Stomach smooth muscle (tissue), 2 donors: ENCODE results near the gene SRCIN1.
A peak's percentile ranks its signal among the peaks of the same experiment; 100 is the strongest.

Experiments
- H3K27ac ChIP-seq: one replicate; pipeline ENCODE4 v1.7.0; 2013; ENCODE audit warnings: mild to moderate bottlenecking, low read length, inconsistent platforms
- H3K27me3 ChIP-seq, 2 donors: one replicate each; pipeline ENCODE4 v1.7.0; 2013; ENCODE audit warnings: low read length in 2 of 2; ENCODE audit not compliant: insufficient read depth in 2 of 2, control insufficient read depth in 1 of 2
- H3K36me3 ChIP-seq, 2 donors: one replicate each; pipeline ENCODE4 v1.7.0; 2013; ENCODE audit warnings: low read length in 2 of 2; ENCODE audit not compliant: control insufficient read depth in 2 of 2, insufficient read depth in 2 of 2
- H3K4me1 ChIP-seq: one replicate; pipeline ENCODE4 v1.7.0; 2013; ENCODE audit warnings: low read length; ENCODE audit not compliant: control insufficient read depth, insufficient read depth
- H3K4me3 ChIP-seq, 2 donors: one replicate each; pipeline ENCODE4 v1.7.0; 2013; ENCODE audit warnings: low read length in 2 of 2
- H3K9ac ChIP-seq, 2 donors: one replicate each; pipeline ENCODE4 v1.7.0; 2013; ENCODE audit warnings: low read length in 2 of 2, mild to moderate bottlenecking in 1 of 2
- H3K9me3 ChIP-seq, 2 donors: one replicate each; pipeline ENCODE4 v1.7.0; 2013; ENCODE audit warnings: low read length in 2 of 2; ENCODE audit not compliant: control insufficient read depth in 2 of 2
- donor health status: healthy.
- donor health status: Pancreatic carcinoma.

SRCIN1 gene

DNA sequence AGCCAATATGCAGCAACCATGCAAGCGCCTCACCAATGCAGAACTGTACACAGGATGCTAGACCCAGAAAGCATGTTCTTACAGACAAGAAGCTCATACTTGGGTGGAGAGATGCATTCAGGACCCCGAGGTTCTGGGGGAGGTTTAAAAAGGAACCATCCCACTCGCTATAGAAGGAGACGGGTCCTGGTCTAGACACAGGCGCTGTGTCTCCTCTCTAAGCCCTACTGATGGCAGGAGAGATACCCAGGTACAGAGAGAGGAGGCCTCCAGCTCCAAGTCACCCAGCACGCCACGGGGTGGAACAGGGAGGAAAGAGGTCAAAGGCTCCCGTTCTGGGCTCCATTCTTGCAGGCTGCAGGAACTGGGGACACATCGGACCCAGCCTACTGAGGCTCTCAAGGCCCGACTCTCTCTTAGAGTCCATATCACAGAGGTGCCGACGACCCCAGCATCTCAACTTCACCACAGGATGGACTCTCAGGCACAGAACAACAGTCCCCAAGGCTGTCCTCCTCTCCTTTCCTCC, 28.0 kb downstream of the SRCIN1 start:
- Histone ChIP-seq H3K27ac (no peak overlapping the region), H3K9ac (no peak overlapping the region), H3K9me3 (no peaks in the 10 kb centered on the region), H3K4me1 (peaks cover 15% of the 10 kb centered on the region), H3K4me3 (no peak overlapping the region), H3K27me3 (peaks cover 64 to 68% of the 10 kb centered on the region in 2 donors), H3K36me3 (no peaks in the 10 kb centered on the region)

DNA sequence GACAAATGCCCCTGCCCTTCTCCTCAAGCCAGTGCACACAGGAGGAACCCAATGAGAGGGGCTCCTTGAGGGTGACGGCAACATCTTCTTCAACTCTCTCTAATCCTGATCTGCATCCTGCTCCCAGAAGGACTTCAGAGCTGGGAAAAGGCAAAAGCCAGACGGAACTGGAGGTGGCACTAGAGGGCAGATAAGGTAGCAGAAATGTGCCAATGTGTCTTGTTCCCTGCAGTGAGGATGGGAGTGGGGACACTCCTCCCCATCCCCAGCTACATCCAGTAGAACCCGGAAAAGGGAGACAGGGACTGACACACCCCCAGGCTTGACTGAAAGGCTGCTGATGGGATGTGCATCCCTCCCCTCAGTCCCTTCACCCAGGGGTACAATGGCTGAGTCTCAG, 28.5 kb downstream of the SRCIN1 start:
- Histone ChIP-seq H3K4me1 (peaks cover 15% of the 10 kb centered on the region), H3K9ac (no peak overlapping the region), H3K27me3 (peaks cover 64 to 68% of the 10 kb centered on the region in 2 donors), H3K36me3 (no peaks in the 10 kb centered on the region), H3K4me3 (no peak overlapping the region), H3K27ac (no peak overlapping the region), H3K9me3 (no peaks in the 10 kb centered on the region)

DNA sequence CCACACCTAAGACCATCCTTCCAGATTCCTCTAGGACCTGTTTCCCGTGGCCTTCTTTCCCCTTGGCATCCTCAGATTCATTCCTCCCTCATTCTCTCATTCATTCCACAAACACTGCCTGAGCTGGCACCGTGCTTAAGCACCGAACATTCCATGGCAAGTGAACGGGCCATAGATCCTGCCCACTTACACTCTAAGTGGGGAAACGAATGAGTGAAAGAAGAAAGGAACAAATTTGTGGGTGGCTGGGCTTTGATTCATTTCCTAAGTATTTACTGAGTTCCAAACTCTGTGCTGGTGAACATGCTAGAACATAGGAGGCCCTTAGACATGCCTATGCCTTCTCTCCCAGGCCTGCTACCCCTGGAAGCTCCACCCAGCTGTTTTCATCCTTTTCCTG, 30.0 kb downstream of the SRCIN1 start:
- Histone ChIP-seq H3K36me3 (no peaks in the 10 kb centered on the region), H3K9me3 (no peaks in the 10 kb centered on the region), H3K27me3 (peaks cover 70 to 71% of the 10 kb centered on the region in 2 donors), H3K4me3 (no peak overlapping the region), H3K27ac (no peak overlapping the region), H3K9ac (no peak overlapping the region), H3K4me1 (peaks cover 15% of the 10 kb centered on the region)

DNA sequence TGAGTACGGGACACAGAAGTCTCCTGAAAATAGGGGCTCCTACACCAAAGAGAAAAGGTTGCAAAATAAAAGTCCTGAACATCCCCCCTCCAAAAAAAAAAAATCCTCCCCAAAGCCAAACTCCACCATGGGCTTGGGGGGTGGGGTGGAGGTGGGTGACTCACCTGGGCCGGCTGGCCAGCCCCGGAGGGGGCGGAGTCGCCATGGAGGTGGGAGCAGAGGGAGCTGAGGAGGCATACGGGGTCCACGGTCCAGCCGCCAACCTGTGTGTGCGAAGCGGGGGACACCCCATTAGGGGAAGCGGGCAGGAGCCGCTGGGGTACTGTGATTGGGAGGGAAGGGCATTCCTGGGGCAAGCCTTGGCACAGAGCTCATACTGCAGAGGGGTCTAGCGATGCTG, 31.0 kb downstream of the SRCIN1 start:
- Histone ChIP-seq H3K4me1 (peaks cover 15% of the 10 kb centered on the region), H3K27me3 (peaks cover 64 to 68% of the 10 kb centered on the region in 2 donors), H3K4me3 (no peak overlapping the region), H3K36me3 (no peaks in the 10 kb centered on the region), H3K9me3 (no peaks in the 10 kb centered on the region), H3K27ac (no peak overlapping the region), H3K9ac (no peak overlapping the region)

DNA sequence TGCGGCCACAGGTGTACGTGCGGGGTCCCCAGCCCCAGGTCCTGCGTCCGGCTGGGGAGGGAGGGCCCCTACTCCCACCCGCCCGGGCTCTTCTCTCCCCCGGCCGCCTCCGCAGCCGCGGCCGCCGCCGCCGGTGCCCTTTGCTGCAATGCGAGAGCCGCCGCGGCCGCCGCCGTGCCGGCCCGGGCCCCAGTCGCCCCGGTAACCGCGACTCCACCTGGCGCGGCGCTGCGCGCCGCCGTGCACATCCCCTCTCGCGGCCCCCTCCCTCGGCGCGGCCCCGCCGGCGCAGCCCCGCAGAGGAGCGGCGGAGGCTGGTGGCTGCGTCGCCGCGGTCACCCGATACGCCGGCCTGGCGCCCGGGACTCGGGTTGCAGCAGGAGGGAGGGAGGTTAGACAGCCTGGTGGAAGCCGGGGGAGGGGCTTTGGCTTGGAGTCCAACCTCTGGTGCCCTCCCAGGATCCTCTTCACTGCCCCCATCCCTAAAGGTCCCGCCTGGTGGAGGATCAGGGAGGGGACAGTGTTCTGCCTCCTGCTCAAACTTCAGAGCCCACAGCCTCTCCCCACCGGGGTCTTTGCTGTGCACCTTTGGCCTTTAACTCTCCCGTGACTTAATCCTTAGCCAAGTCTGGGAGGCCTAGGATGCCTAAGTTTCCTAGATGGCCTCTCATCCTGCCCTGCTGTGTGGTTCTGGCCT, 32.9 kb downstream of the SRCIN1 start:
- Histone ChIP-seq H3K4me1 (peaks cover 3% of the 10 kb centered on the region), H3K27me3 (peaks cover 50 to 66% of the 10 kb centered on the region in 2 donors), H3K27ac (no peak overlapping the region), H3K9me3 (no peaks in the 10 kb centered on the region), H3K9ac (no peak overlapping the region), H3K4me3 (peak overlapping the region in 1 of 2 donors; percentile 47), H3K36me3 (no peaks in the 10 kb centered on the region)

DNA sequence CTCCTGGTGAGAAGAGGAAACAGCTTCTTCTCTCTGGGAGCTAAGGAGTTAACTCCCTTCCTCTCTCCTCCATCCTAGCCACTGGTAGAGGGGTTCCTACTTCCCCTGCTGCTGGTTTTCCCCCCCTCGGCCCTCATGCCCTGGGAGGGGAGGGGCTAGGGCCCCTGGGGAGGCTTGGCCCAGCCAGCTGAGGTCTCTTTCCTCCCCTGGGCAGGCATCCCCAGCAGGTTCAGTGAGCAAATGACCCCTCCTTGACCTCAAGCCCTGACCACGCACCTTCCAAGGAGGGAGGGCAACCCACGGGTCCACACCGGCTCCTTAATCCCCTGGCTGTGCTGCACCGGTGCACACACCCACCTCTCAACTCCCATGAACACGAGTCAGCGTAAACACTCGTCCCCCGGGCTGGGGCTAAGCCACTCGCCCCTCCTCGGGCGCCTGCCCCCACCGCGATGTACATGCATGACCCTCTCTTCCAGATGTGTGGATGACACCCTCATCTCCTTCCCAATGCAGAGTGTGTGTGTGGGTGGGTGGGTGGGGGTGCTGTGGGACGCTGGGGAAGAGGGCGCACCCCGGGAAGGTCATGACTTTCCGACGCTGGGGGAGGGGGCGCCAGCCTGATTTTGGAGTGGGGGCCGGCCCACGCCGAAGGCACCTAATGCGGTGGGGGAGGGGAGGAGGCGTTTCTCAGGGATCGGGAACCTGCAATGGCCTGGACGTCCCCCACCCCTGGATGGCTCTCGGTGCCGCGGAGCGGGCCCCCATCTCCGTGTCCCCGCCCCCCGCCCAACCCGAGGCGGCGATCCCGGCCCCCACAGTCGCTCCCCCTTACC, 33.7 kb downstream of the SRCIN1 start:
- no peak overlapping the region for H3K4me3 ChIP-seq
- no peaks in the 10 kb centered on the region for H3K36me3 ChIP-seq
- peaks cover 50 to 66% of the 10 kb centered on the region in 2 donors for H3K27me3 ChIP-seq
- H3K9ac ChIP-seq, result no peak overlapping the region
- no peaks in the 10 kb centered on the region for H3K9me3 ChIP-seq
- H3K4me1 ChIP-seq, result peaks cover 3% of the 10 kb centered on the region
- H3K27ac ChIP-seq, result no peak overlapping the region

DNA sequence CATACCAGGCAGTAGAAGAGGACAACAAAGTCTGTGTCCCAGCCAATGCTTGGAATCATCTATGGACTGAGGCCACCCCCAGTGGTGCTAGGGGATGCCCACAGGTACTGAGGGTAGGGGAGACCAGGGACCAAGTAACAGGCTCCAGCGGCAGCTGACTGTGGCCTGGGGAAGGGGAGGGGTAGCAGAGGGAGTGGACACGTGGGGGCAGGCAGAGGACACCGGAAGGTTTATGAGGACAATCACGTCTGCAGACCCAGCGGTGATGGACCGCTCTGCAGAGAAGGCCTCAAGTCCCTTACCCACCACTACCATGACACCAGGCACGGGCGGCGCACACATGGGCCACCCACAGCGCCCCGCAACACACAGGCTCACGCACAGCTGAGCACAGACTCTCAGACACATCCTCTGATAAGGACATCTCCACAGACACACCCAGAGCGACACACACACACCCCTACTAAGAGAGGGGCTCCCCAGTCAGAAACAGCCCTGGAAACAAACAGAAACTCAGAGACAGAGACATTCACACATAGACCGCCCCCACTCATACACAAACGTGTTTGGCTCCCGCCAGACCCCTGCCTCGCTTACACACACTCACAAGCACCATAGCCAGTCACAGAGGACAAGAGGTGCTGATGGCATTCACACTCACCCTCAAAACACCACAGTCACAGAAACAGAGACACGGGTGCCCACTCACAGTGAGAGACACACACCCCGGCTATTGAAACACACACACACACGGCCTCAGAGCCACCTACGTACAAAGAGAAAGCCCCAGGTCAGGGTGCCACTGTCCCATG, 35.8 kb downstream of the SRCIN1 start:
- Histone ChIP-seq H3K36me3 (no peaks in the 10 kb centered on the region), H3K4me1 (peaks cover 3% of the 10 kb centered on the region), H3K9ac (no peak overlapping the region), H3K4me3 (no peak overlapping the region), H3K9me3 (no peaks in the 10 kb centered on the region), H3K27ac (no peak overlapping the region), H3K27me3 (peaks cover 54 to 73% of the 10 kb centered on the region in 2 donors)

DNA sequence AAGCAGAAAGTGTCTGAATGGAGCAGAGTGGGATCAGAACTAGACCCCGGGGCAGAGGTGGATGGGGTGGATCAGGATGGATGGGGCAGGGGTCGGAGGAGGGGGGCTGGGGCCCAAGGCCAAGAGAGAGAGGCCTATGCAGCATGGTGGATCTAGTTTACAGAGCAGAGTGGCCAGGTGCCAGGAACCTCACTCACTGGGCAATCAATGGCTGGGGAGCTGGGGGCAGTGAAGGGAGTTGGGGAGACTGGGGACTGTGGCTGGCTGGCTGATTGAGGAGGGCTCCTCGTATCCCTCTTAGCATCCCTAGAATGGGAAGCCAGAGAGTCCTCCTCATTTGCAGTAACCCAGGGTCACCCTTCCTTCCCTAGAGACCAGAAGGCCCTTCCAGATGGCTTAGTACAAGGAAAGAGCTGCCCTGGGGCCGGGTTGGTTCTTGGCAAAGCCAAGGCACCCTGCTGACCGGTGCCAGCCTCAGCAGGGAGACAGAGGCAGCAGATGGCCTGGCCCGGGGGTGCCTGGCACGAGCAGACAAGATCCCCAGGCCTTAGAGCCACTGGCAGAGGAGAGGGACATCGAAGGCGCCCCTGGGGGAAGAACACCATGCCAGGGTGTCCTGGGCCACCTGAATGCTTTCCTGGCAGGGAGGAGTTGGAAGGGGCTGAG, 36.8 kb downstream of the SRCIN1 start:
- Histone ChIP-seq H3K4me1 (peaks cover 3% of the 10 kb centered on the region), H3K9me3 (no peaks in the 10 kb centered on the region), H3K27ac (no peak overlapping the region), H3K9ac (no peak overlapping the region), H3K27me3 (peaks cover 54 to 76% of the 10 kb centered on the region in 2 donors), H3K36me3 (no peaks in the 10 kb centered on the region), H3K4me3 (no peak overlapping the region)

DNA sequence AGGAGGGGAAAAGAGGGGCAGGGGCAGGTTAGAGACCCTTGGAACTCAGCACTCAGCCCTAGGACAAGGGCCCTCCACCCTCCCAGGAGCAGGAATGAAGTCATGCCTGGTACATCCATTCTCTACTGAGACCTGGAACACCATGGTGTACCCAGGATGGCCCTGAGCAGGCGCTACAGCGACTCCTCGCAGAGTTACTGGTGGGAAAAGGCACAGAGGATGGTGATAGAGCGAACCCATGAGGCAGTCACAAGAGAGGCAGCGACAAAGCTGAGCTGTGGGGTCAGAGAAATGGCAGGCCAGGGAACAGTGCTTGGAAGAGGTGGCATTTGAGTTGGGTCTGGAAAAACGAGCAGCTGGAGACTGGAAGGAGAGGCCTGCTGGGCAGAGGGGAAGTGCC, 37.5 kb downstream of the SRCIN1 start:
- Histone ChIP-seq H3K27me3 (peaks cover 54 to 77% of the 10 kb centered on the region in 2 donors), H3K4me1 (peaks cover 6% of the 10 kb centered on the region), H3K4me3 (no peak overlapping the region), H3K36me3 (no peaks in the 10 kb centered on the region), H3K9me3 (no peaks in the 10 kb centered on the region), H3K9ac (no peak overlapping the region), H3K27ac (no peak overlapping the region)

DNA sequence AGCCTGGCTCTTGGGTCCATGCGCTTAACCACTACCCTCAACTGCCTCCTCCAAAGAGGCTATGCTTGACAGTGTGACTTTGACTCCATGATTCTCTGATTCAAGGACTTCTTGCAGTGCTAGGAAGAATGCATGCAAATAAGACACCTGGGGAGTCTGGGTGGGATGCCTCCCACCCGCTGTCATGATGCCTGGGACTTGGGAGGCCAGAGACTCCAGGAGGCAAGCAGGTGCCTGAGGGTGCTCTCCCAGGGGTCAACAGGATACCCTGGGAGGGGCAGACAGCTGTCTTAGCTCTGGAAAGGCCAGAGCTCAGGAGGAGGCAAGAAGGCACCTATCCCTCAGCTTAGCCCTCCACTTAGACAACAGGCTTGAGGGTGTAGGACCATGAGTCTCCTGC, 38.4 kb downstream of the SRCIN1 start:
- no peaks in the 10 kb centered on the region for H3K36me3 ChIP-seq
- no peak overlapping the region for H3K27ac ChIP-seq
- peaks cover 57 to 81% of the 10 kb centered on the region in 2 donors for H3K27me3 ChIP-seq
- H3K9me3 ChIP-seq, result no peaks in the 10 kb centered on the region
- H3K4me1 ChIP-seq, result peaks cover 5% of the 10 kb centered on the region
- no peak overlapping the region for H3K9ac ChIP-seq
- H3K4me3 ChIP-seq, result no peak overlapping the region
